Hematopoietic multipotent progenitor cell treated with erythropoietin and hydrocortisone succinate and interleukin-3 and kit ligand, for 8 days (in vitro differentiated cells): Measurements from ENCODE around the gene IGFLR1.

ENCODE experiments used
- DNase-seq: peaks from one replicate; pipeline ENCODE4 v3.0.0-alpha.2; 2015

IGFLR1 gene

GRCh38 chr19:35723671-35724070 is 18.6 kb downstream of the IGFLR1 start:
- DNase-seq = no peak

GRCh38 chr19:35722897-35723296 is 19.4 kb downstream of the IGFLR1 start:
- DNase-seq = no peak

- no peak for DNase-seq
These were observed 19.8 kb downstream of the IGFLR1 start for GRCh38 chr19:35722461-35722860.

- DNase-seq = no peak
These were observed 20.9 kb downstream of the IGFLR1 start for GRCh38 chr19:35721374-35721773.

- DNase-seq = no peak
These were observed 21.6 kb downstream of the IGFLR1 start for GRCh38 chr19:35720648-35721047.

- no peak for DNase-seq
These were observed 22.1 kb downstream of the IGFLR1 start for GRCh38 chr19:35720163-35720524.

GRCh38 chr19:35719402-35720162 is 22.7 kb downstream of the IGFLR1 start:
- DNase-seq = no peak

- peak; percentile 17 for DNase-seq
These were observed 23.8 kb downstream of the IGFLR1 start for GRCh38 chr19:35718345-35719041.

GRCh38 chr19:35717665-35718344 is 24.4 kb downstream of the IGFLR1 start, which contains the start of gene KMT2B:
TSS of gene KMT2B (plus strand) at chr19:35718003. CDS start at chr19:35718019, 16 bp downstream.
- DNase-seq = no peak

- DNase-seq = peak; percentile 96
These were observed 25.2 kb downstream of the IGFLR1 start for GRCh38 chr19:35716801-35717664.

GRCh38 chr19:35715981-35716800 is 26.1 kb downstream of the IGFLR1 start:
- no peak for DNase-seq

GRCh38 chr19:35715355-35715809 is 26.9 kb downstream of the IGFLR1 start:
- DNase-seq = no peak

GRCh38 chr19:35714601-35715354 is 27.5 kb downstream of the IGFLR1 start:
- DNase-seq = peak; percentile 28

GRCh38 chr19:35713904-35714495 is 28.3 kb downstream of the IGFLR1 start:
- DNase-seq = peak; percentile 60

- no peak for DNase-seq
These were observed 28.8 kb downstream of the IGFLR1 start for GRCh38 chr19:35713506-35713850.

GRCh38 chr19:35712567-35713505 is 29.4 kb downstream of the IGFLR1 start:
- peak; percentile 52 for DNase-seq

GRCh38 chr19:35710784-35711723 is 31.2 kb downstream of the IGFLR1 start:
- DNase-seq = peak; percentile 16

GRCh38 chr19:35708391-35708790 is 33.9 kb downstream of the IGFLR1 start:
- no peak for DNase-seq
